Spleen (tissue), 7 donors: ENCODE results near the gene MBNL3.

Experiments used
- POLR2A ChIP-seq, 3 donors: fragments of 450-650 bp; IDR thresholded peaks; one replicate each; pipeline ENCODE4 v1.5.1; 2017; ENCODE audit warnings: antibody characterized with exemption in 3 of 3, mild to moderate bottlenecking in 1 of 3
- POLR2AphosphoS5 ChIP-seq, 3 donors: sonication (generic); formaldehyde crosslinking; IDR thresholded peaks; one replicate each; pipeline ENCODE4 v1.5.1; 2017; ENCODE audit warnings: antibody characterized with exemption in 3 of 3
- TF ChIP-seq, protein P1 (sequence below), 11 experiments: fragments of 200-600 bp in 7 of 11; fragments of 450-650 bp in 4 of 11; sonication (generic) in 4 of 11; IDR thresholded peaks in 8 of 11; conservative IDR thresholded peaks in 3 of 11; 1 replicate in 7 of 11; 2 replicates in 4 of 11; pipeline versions ENCODE4 v1.4.0 to v1.8.0; 2016 to 2021; ENCODE audit warnings: antibody characterized with exemption in 11 of 11, inconsistent platforms in 4 of 11, mild to moderate bottlenecking in 1 of 11
- donor health status: DM: no; HTN: no; CAD: no; lungs with moderate emphysema.
- donor health status: DM: no; HTN: no; CAD: no.
- donor health status: DM: no; HTN: no; CAD: no.

DNA sequence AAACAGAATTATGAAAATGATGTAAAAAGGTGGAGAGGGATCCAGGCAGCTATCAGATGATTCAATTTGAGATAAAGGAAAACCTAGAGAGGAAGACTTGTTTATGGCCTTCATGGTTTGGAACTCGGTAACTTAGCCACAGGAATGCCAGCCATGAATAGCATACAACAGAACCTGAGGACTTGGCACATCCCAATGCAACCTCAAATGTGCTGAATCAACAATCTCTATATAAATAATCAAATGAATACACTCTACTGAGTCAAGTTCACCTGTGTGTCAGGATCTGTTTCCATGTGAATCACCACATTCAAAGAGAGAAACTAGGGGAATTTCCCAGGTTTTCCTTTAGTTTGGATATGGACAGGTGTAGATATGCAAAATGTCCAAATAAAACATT lies 86.9 kb downstream of the MBNL3 start:
- TF ChIP-seq POLR2AphosphoS5 (IDR thresholded peaks at IDR 0.05) (no peak), POLR2A (IDR thresholded peaks at IDR 0.05) (no peak)
- TF ChIP-seq, protein P1, sequence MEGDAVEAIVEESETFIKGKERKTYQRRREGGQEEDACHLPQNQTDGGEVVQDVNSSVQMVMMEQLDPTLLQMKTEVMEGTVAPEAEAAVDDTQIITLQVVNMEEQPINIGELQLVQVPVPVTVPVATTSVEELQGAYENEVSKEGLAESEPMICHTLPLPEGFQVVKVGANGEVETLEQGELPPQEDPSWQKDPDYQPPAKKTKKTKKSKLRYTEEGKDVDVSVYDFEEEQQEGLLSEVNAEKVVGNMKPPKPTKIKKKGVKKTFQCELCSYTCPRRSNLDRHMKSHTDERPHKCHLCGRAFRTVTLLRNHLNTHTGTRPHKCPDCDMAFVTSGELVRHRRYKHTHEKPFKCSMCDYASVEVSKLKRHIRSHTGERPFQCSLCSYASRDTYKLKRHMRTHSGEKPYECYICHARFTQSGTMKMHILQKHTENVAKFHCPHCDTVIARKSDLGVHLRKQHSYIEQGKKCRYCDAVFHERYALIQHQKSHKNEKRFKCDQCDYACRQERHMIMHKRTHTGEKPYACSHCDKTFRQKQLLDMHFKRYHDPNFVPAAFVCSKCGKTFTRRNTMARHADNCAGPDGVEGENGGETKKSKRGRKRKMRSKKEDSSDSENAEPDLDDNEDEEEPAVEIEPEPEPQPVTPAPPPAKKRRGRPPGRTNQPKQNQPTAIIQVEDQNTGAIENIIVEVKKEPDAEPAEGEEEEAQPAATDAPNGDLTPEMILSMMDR (IDR thresholded peaks at IDR 0.05 in 8 of 11, conservative IDR thresholded peaks at IDR 0.05 in 3 of 11), result no peak
